Mesendoderm (in vitro differentiated cells): ENCODE measurements around the gene AP2S1.
A peak's percentile ranks its signal among the peaks of the same experiment; 100 is the strongest.

Experiments
- DNase-seq: peaks from one replicate; pipeline ENCODE4 v3.0.0; 2013
- H2AK5ac ChIP-seq: 2 replicates; pipeline ENCODE4 v1.6.1; 2013; ENCODE audit warnings: low read length, inconsistent platforms
- H2BK120ac ChIP-seq: 2 replicates; pipeline ENCODE4 v1.6.1; 2013; ENCODE audit warnings: low read depth, mild to moderate bottlenecking, low read length, moderate library complexity, mixed read lengths
- H2BK15ac ChIP-seq: replicated peaks from 2 replicates; pipeline ENCODE4 v1.6.1; 2013; ENCODE audit warnings: low read depth, mild to moderate bottlenecking, moderate library complexity
- H2BK5ac ChIP-seq: 2 replicates; pipeline ENCODE4 v1.6.1; 2013; ENCODE audit warnings: low read length, inconsistent platforms
- H3K18ac ChIP-seq: 2 replicates; pipeline ENCODE4 v1.6.1; 2013; ENCODE audit warnings: mild to moderate bottlenecking, low read length, mixed read lengths
- H3K23ac ChIP-seq: one replicate; pipeline ENCODE4 v1.6.1; 2013; ENCODE audit warnings: low read length
- H3K27ac ChIP-seq: 2 replicates; pipeline ENCODE4 v1.5.1; 2013; ENCODE audit warnings: low read depth, mild to moderate bottlenecking, inconsistent platforms, low read length, moderate library complexity
- H3K27me3 ChIP-seq: 2 replicates; pipeline ENCODE4 v1.6.1; 2013; ENCODE audit warnings: low read length, control low read depth, mild to moderate bottlenecking, inconsistent platforms; ENCODE audit not compliant: insufficient read depth, poor library complexity
- H3K36me3 ChIP-seq: 2 replicates; pipeline ENCODE4 v1.6.1; 2013; ENCODE audit warnings: low read length, inconsistent platforms; ENCODE audit not compliant: control insufficient read depth, insufficient read depth
- H3K4ac ChIP-seq: one replicate; pipeline ENCODE4 v1.6.1; 2013; ENCODE audit warnings: low read depth, mild to moderate bottlenecking, low read length, moderate library complexity
- H3K4me1 ChIP-seq: 2 replicates; pipeline ENCODE4 v1.6.1; 2013; ENCODE audit warnings: low read depth, low read length, inconsistent platforms; ENCODE audit not compliant: control insufficient read depth
- H3K4me2 ChIP-seq: 2 replicates; pipeline ENCODE4 v1.6.1; 2013; ENCODE audit warnings: low read length
- H3K4me3 ChIP-seq: 2 replicates; pipeline ENCODE4 v1.5.1; 2013; ENCODE audit warnings: mild to moderate bottlenecking, low read length
- H3K56ac ChIP-seq: one replicate; pipeline ENCODE4 v1.6.1; 2013; ENCODE audit warnings: low read length
- H3K79me1 ChIP-seq: 2 replicates; pipeline ENCODE4 v1.6.1; 2013; ENCODE audit warnings: low read length, inconsistent platforms
- H3K79me2 ChIP-seq: 2 replicates; pipeline ENCODE4 v1.6.1; 2013; ENCODE audit warnings: mild to moderate bottlenecking, low read length; ENCODE audit not compliant: control insufficient read depth, insufficient read depth
- H3K9ac ChIP-seq: 2 replicates; pipeline ENCODE4 v1.6.1; 2013; ENCODE audit warnings: low read length, inconsistent platforms
- H4K5ac ChIP-seq: one replicate; pipeline ENCODE4 v1.6.1; 2013; ENCODE audit warnings: low read length
- H4K8ac ChIP-seq: one replicate; pipeline ENCODE4 v1.6.1; 2013; ENCODE audit warnings: low read depth, mild to moderate bottlenecking, control low read depth, low read length, moderate library complexity
- WGBS: extraction: QIAGEN DNeasy Blood & Tissue Kit; methylation state at CpG from one replicate; pipeline ENCODE4 v1.1.7; 2013; ENCODE audit warnings: low lambda C conversion rate, missing lambda C conversion rate; ENCODE audit not compliant: insufficient coverage; ENCODE audit errors: extremely low coverage; 5-methylcytosine and 5-hydroxymethylcytosine counted together

AP2S1 gene

DNA sequence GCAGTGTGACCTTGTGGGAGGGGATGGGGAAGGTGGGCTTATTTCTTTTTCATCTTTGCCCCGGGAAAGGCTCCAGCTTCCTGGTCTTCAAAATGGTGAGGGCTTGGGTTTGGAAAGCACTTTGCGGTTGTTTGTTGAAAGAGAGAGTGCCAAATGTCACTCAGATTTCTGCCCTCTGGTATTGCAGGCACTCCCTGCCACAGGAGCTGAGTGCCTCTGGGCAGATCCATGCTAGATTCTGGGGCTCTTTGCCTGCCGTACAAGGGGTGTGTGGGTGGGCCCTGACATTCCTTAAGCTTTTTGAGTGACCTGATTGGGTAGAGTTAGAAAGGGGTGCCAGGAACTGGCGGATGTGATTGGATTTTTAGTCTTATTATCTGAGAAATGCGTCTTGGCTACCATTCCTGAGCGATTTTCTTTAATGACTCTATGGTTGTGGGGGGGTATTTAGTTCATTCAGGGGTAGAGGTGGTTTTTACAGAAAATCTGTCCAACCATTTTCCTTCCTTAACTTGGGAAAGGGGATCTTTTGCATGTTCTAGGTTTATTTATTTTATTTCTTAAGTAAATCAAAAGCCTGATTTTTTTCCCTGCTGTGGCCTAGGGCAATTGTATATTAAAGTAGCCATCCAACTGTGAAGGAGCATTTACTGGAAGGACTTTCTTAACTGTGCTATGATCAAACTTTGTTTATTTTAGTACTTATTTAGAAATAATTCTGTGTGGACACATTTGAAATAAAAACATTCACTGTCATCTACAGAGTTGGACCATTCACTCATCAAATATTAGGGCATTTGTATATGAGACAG lies 13.4 kb upstream of the AP2S1 start:
- peaks cover 72% of the 10 kb centered on the region for H3K79me2 ChIP-seq
- no peak overlapping the region for H2AK5ac ChIP-seq
- H3K4me1 ChIP-seq, result peaks cover 19% of the 10 kb centered on the region
- H3K18ac ChIP-seq, result peak overlapping the region; percentile 43
- no CpG with 5 or more reads among the region's 6 CpGs for WGBS
- peak overlapping the region; percentile 73 for H3K4me2 ChIP-seq
- H4K8ac ChIP-seq, result no peak overlapping the region
- no peak overlapping the region for H2BK15ac ChIP-seq
- H3K56ac ChIP-seq, result peak overlapping the region; percentile 95
- peak; percentile 87 for DNase-seq
- H2BK5ac ChIP-seq, result no peak overlapping the region
- H4K5ac ChIP-seq, result no peak overlapping the region
- H3K27ac ChIP-seq, result peak overlapping the region; percentile 18
- peaks cover 2% of the 10 kb centered on the region for H3K36me3 ChIP-seq
- H3K79me1 ChIP-seq, result peaks cover 22% of the 10 kb centered on the region
- H3K23ac ChIP-seq, result no peak overlapping the region
- H3K4me3 ChIP-seq, result no peak overlapping the region
- H3K27me3 ChIP-seq, result no peaks in the 10 kb centered on the region
- H2BK120ac ChIP-seq, result no peak overlapping the region
- H3K4ac ChIP-seq, result no peak overlapping the region
- H3K9ac ChIP-seq, result peak overlapping the region; percentile 96

DNA sequence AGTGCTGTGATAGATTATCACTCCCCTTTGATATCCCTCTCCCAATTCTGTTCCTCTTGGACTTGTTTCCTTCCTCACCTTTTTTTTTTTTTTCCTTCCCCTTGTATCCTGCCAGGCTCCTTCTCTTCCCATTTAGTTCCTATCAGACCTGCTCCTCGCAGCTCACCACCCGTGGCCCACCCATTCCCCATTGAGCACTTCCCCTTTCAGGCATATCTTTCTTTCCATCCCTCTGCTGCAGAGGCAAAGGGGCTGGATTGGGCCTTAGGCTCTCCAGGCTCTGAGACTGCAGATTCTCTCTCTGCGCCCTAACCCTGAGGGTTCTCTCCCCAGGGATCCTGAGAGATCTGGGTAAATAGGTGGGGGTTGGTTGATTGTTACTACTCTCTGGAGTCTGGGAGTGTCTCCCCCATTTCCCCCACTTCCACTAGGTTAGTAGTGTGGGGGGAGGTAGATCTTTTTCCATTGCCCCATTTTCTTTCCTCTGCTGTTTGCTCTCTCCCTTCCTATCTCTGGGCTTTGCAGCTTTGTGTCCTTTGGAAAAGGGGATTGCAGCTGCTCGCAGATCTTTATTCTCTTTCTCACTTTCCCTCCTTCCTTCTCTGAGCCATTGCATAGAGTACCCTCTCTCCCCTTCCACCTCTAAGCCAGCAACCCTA lies 12.5 kb upstream of the AP2S1 start:
- no peak overlapping the region for H2BK15ac ChIP-seq
- no peak overlapping the region for H3K23ac ChIP-seq
- DNase-seq, result peak; percentile 61
- H2AK5ac ChIP-seq, result no peak overlapping the region
- H3K4me1 ChIP-seq, result peaks cover 19% of the 10 kb centered on the region
- H3K56ac ChIP-seq, result peak overlapping the region; percentile 95
- peak overlapping the region; percentile 43 for H3K18ac ChIP-seq
- H3K9ac ChIP-seq, result peak overlapping the region; percentile 96
- H2BK5ac ChIP-seq, result no peak overlapping the region
- H3K4me3 ChIP-seq, result no peak overlapping the region
- H3K27ac ChIP-seq, result peak overlapping the region; percentile 18
- H3K4ac ChIP-seq, result no peak overlapping the region
- no peaks in the 10 kb centered on the region for H3K27me3 ChIP-seq
- peaks cover 22% of the 10 kb centered on the region for H3K79me1 ChIP-seq
- no peak overlapping the region for H4K5ac ChIP-seq
- H3K4me2 ChIP-seq, result peak overlapping the region; percentile 100
- H2BK120ac ChIP-seq, result no peak overlapping the region
- WGBS, result no CpG with 5 or more reads among the region's 4 CpGs
- H4K8ac ChIP-seq, result no peak overlapping the region
- H3K79me2 ChIP-seq, result peaks cover 65% of the 10 kb centered on the region
- peaks cover 2% of the 10 kb centered on the region for H3K36me3 ChIP-seq

DNA sequence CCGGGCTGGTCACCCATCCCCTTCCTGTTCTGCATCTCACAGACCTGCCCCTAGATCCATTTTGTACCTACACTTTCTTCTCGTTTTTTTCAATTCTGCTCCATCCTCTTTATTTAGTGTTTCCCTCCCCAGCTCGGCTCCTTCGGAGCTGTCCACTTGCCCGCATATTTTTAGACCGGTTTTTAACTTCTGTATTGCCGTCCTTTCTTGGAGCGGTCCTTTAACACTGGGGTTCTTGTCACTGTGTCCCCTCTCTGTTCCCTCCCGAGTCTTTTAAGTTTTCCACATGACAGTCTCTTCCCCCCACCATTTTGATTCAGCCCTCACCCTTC lies 11.8 kb upstream of the AP2S1 start:
- H3K4ac ChIP-seq, result no peak overlapping the region
- peak overlapping the region; percentile 100 for H3K4me2 ChIP-seq
- H3K36me3 ChIP-seq, result peaks cover 2% of the 10 kb centered on the region
- H3K27me3 ChIP-seq, result no peaks in the 10 kb centered on the region
- peak overlapping the region; percentile 96 for H3K9ac ChIP-seq
- H3K56ac ChIP-seq, result peak overlapping the region; percentile 95
- H3K79me2 ChIP-seq, result peaks cover 59% of the 10 kb centered on the region
- DNase-seq, result no peak
- no peak overlapping the region for H4K8ac ChIP-seq
- peak overlapping the region; percentile 18 for H3K27ac ChIP-seq
- peaks cover 22% of the 10 kb centered on the region for H3K79me1 ChIP-seq
- peaks cover 19% of the 10 kb centered on the region for H3K4me1 ChIP-seq
- no peak overlapping the region for H3K23ac ChIP-seq
- no peak overlapping the region for H3K18ac ChIP-seq
- H3K4me3 ChIP-seq, result peak overlapping the region; percentile 93
- no peak overlapping the region for H2BK5ac ChIP-seq
- H2BK15ac ChIP-seq, result no peak overlapping the region
- H2BK120ac ChIP-seq, result no peak overlapping the region
- WGBS, result no CpG with 5 or more reads among the region's 9 CpGs
- H4K5ac ChIP-seq, result no peak overlapping the region
- H2AK5ac ChIP-seq, result no peak overlapping the region

DNA sequence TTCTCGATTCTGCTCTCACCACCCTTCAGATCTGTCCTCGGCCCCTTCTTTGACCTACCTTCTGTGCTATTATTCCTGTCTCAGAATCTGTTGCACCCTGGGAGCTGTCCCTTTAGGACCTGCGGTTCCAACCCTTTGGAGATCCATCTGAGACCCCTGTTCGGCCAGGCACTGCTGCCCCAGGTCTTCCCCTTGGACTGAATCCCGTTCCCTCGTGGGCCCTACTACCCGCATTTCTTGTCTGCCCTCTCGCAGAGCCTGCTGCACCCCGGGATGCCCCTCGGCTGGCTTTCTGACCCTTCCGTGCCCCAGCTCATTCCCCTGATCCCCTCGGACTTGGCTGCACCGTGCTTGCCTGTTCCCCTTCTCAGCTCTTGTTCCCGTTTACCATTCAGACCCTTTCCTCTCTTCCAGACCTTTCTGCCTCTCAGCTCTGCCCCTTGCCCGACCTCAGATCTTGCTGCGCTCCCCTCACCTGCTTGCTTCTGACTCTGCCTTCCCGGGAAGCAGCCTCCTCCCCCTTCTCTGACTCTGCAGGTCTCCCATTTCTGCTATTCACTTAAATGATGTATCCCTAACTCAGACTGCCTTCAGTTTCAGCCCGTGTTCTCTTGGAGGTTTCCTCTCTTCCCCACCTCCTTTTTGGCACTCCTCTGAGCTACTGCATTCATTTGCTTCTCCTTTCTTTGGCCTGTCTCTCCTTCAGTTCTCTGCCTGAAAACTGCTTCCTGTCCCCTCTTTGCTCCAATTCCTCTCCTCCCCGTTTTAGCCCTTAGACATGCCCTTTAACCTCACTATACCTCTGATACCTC lies 11.3 kb upstream of the AP2S1 start:
- peak overlapping the region; percentile 50 for H3K27ac ChIP-seq

DNA sequence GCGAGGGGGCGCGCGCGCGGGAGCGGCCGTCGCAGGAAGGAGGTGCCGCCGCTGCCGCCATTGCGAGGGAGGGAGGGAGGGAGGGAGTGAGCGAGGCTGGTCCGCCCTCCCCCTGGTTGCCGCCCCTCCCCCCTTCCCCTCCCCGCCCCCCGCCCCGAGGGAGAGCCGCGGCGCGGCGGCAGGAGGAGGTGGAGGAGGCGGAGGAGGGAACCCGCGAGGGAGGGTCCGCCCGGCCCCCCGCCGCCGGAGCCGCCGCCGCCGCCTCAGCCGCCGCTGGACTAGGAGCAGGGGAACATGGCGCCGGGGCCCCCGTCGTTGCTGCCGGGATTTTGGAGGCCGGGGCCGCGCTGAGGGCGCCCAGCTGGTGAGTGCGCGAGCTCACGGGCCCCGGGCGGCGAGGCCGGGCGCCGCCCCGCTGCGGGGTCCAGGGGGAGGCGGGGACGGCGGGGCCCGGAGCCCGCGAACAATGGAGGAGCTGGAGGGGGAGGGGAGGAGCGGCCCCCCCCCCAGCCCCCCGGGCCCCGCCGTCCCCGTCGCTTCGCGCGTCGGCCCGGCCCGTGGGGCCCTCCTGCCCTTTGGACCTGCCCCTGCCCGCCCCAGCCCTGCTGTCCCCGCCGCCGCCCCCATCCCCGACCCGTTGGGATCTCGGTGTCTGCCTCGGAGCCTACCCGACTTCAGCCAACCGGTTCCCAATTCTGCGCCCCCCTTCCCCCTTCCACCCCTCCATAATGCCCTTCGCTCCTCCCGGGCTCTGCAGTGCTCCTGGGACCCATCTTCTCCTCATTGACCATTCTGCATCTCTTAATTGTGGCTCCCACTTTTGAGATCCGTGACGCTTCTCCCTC lies 10.4 kb upstream of the AP2S1 start, which contains the start of gene ARHGAP35:
Gene ARHGAP35 (plus strand): TSS at position 152 of the 845 bp plus-strand sequence. CDS start 57,679 bp downstream, outside the sequence.
- Histone ChIP-seq H2AK5ac (peak within 1 kb of the TSS; percentile 90), H4K8ac (no peak within 1 kb of the TSS), H3K4me2 (peak within 1 kb of the TSS; percentile 100), H3K56ac (peak within 1 kb of the TSS; percentile 99), H3K4ac (peak within 1 kb of the TSS; percentile 97), H2BK120ac (peak within 1 kb of the TSS; percentile 64), H3K79me2 (peaks cover 46% of the 10 kb centered on the region), H3K4me3 (peak within 1 kb of the TSS; percentile 93), H2BK5ac (peak within 1 kb of the TSS; percentile 96), H4K5ac (peak within 1 kb of the TSS; percentile 8), H3K4me1 (peaks cover 13% of the 10 kb centered on the region), H3K23ac (peak within 1 kb of the TSS; percentile 97), H3K9ac (peak within 1 kb of the TSS; percentile 99), H3K27ac (peak within 1 kb of the TSS; percentile 99), H3K27me3 (no peaks in the 10 kb centered on the region), H3K18ac (peak within 1 kb of the TSS; percentile 98), H2BK15ac (peak within 1 kb of the TSS; percentile 28), H3K36me3 (peaks cover under 1% of the 10 kb centered on the region), H3K79me1 (peaks cover 15% of the 10 kb centered on the region)
- no CpG with 5 or more reads among the region's 91 CpGs for WGBS
- DNase-seq, result no peak

More for the DNA sequence above, 11.3 kb upstream of the AP2S1 start:
- Histone ChIP-seq H3K36me3 (peaks cover 2% of the 10 kb centered on the region), H3K4me1 (peaks cover 17% of the 10 kb centered on the region), H3K23ac (peak overlapping the region; percentile 97), H2BK15ac (no peak overlapping the region), H2BK5ac (no peak overlapping the region), H3K9ac (peak overlapping the region; percentile 96), H3K79me2 (peaks cover 54% of the 10 kb centered on the region), H2AK5ac (peak overlapping the region; percentile 90), H3K79me1 (peaks cover 20% of the 10 kb centered on the region), H2BK120ac (no peak overlapping the region), H4K5ac (no peak overlapping the region), H3K56ac (peak overlapping the region; percentile 95), H4K8ac (no peak overlapping the region), H3K4ac (peak overlapping the region; percentile 97), H3K27me3 (no peaks in the 10 kb centered on the region), H3K4me3 (peak overlapping the region; percentile 93), H3K4me2 (peak overlapping the region; percentile 100), H3K18ac (no peak overlapping the region)
- no CpG with 5 or more reads among the region's 19 CpGs for WGBS
- peak; percentile 51 for DNase-seq
